Mucosa of stomach (tissue), 1 donor: ENCODE results near the gene RHBDL3.
A peak's percentile ranks its signal among the peaks of the same experiment; 100 is the strongest.
"Not testable (repeated sequence)": the region's sequence is repeated elsewhere in the genome, so short reads cannot be mapped to it uniquely, and the experiment has no call there.

Experiments used
- H3K27me3 ChIP-seq: one replicate; pipeline ENCODE4 v1.7.0; 2013; ENCODE audit warnings: mild to moderate bottlenecking, low read length; ENCODE audit not compliant: control insufficient read depth, insufficient read depth
- H3K36me3 ChIP-seq: one replicate; pipeline ENCODE4 v1.7.0; 2013; ENCODE audit warnings: low read length; ENCODE audit not compliant: control insufficient read depth, insufficient read depth
- H3K4me1 ChIP-seq: one replicate; pipeline ENCODE4 v1.7.0; 2013; ENCODE audit warnings: mild to moderate bottlenecking, low read length; ENCODE audit not compliant: control insufficient read depth, insufficient read depth
- H3K4me3 ChIP-seq: one replicate; pipeline ENCODE4 v1.7.0; 2013; ENCODE audit warnings: low read length
- H3K9ac ChIP-seq: one replicate; pipeline ENCODE4 v1.7.0; 2013; ENCODE audit warnings: mild to moderate bottlenecking, low read length, moderate library complexity
- H3K9me3 ChIP-seq: one replicate; pipeline ENCODE4 v1.7.0; 2013; ENCODE audit warnings: mild to moderate bottlenecking, low read length, moderate library complexity; ENCODE audit not compliant: control insufficient read depth
- donor health status: Pancreatic carcinoma.

Gene RHBDL3

GRCh38 chr17:32256701-32257019, 9.0 kb upstream of the RHBDL3 start:
- no peak overlapping the region for H3K4me3 ChIP-seq

GRCh38 chr17:32258383-32259140, 7.1 kb upstream of the RHBDL3 start:
- Histone ChIP-seq H3K4me3 (no peak overlapping the region), H3K36me3 (no peaks in the 10 kb centered on the region)

More at GRCh38 chr17:32256701-32257019, 9.0 kb upstream of the RHBDL3 start:
- H3K36me3 ChIP-seq, result no peaks in the 10 kb centered on the region
- no peak overlapping the region for H3K9ac ChIP-seq
- H3K27me3 ChIP-seq, result peaks cover 7% of the 10 kb centered on the region
- H3K9me3 ChIP-seq, result no peaks in the 10 kb centered on the region
- peaks cover 7% of the 10 kb centered on the region for H3K4me1 ChIP-seq

GRCh38 chr17:32259586-32259985, 6.0 kb upstream of the RHBDL3 start:
- Histone ChIP-seq H3K4me3 (no peak overlapping the region), H3K27me3 (peaks cover 34% of the 10 kb centered on the region), H3K9ac (no peak overlapping the region)

More at GRCh38 chr17:32258383-32259140, 7.1 kb upstream of the RHBDL3 start:
- H3K9ac ChIP-seq, result no peak overlapping the region
- H3K4me1 ChIP-seq, result peaks cover 7% of the 10 kb centered on the region
- H3K9me3 ChIP-seq, result no peaks in the 10 kb centered on the region
- peaks cover 25% of the 10 kb centered on the region for H3K27me3 ChIP-seq

GRCh38 chr17:32261417-32261736, 4.3 kb upstream of the RHBDL3 start:
- Histone ChIP-seq H3K9me3 (no peaks in the 10 kb centered on the region), H3K27me3 (peaks cover 44% of the 10 kb centered on the region), H3K4me3 (no peak overlapping the region), H3K36me3 (no peaks in the 10 kb centered on the region), H3K9ac (peak overlapping the region; percentile 22), H3K4me1 (peaks cover 6% of the 10 kb centered on the region)

More at GRCh38 chr17:32259586-32259985, 6.0 kb upstream of the RHBDL3 start:
- Histone ChIP-seq H3K36me3 (no peaks in the 10 kb centered on the region), H3K9me3 (no peaks in the 10 kb centered on the region), H3K4me1 (peaks cover 7% of the 10 kb centered on the region)

- peaks cover 51% of the 10 kb centered on the region for H3K27me3 ChIP-seq
- H3K4me1 ChIP-seq, result peaks cover 10% of the 10 kb centered on the region
- H3K4me3 ChIP-seq, result no peak overlapping the region
- no peak overlapping the region for H3K9ac ChIP-seq
- H3K36me3 ChIP-seq, result no peaks in the 10 kb centered on the region
- no peaks in the 10 kb centered on the region for H3K9me3 ChIP-seq
Observed at GRCh38 chr17:32261936-32262510, 3.6 kb upstream of the RHBDL3 start.

GRCh38 chr17:32263515-32263914, 2.1 kb upstream of the RHBDL3 start:
- not testable (repeated sequence) for H3K9ac ChIP-seq, H3K4me3 ChIP-seq, H3K36me3 ChIP-seq, H3K9me3 ChIP-seq
- H3K27me3 ChIP-seq, result peaks cover 66% of the 10 kb centered on the region
- peaks cover 12% of the 10 kb centered on the region for H3K4me1 ChIP-seq

- H3K27me3 ChIP-seq, result peaks cover 71% of the 10 kb centered on the region
- no peak overlapping the region for H3K9ac ChIP-seq
- no peaks in the 10 kb centered on the region for H3K9me3 ChIP-seq
- H3K36me3 ChIP-seq, result no peaks in the 10 kb centered on the region
- H3K4me3 ChIP-seq, result no peak overlapping the region
- peaks cover 12% of the 10 kb centered on the region for H3K4me1 ChIP-seq
Observed at GRCh38 chr17:32264140-32264799, 1.4 kb upstream of the RHBDL3 start.

GRCh38 chr17:32264823-32265191, 825 bp upstream of the RHBDL3 start:
- no peaks in the 10 kb centered on the region for H3K36me3 ChIP-seq
- H3K4me3 ChIP-seq, result no peak overlapping the region
- no peaks in the 10 kb centered on the region for H3K9me3 ChIP-seq
- peaks cover 75% of the 10 kb centered on the region for H3K27me3 ChIP-seq
- peaks cover 12% of the 10 kb centered on the region for H3K4me1 ChIP-seq
- H3K9ac ChIP-seq, result peak overlapping the region; percentile 28

- no peaks in the 10 kb centered on the region for H3K36me3 ChIP-seq
- no peaks in the 10 kb centered on the region for H3K9me3 ChIP-seq
- no peak overlapping the region for H3K9ac ChIP-seq
- H3K27me3 ChIP-seq, result peaks cover 80% of the 10 kb centered on the region
- H3K4me1 ChIP-seq, result peaks cover 12% of the 10 kb centered on the region
- H3K4me3 ChIP-seq, result no peak overlapping the region
Observed at GRCh38 chr17:32266051-32266388, 388 bp downstream of the RHBDL3 start.

GRCh38 chr17:32266389-32267301, 1.0 kb downstream of the RHBDL3 start:
- no peaks in the 10 kb centered on the region for H3K36me3 ChIP-seq
- no peaks in the 10 kb centered on the region for H3K9me3 ChIP-seq
- no peak overlapping the region for H3K4me3 ChIP-seq
- H3K9ac ChIP-seq, result no peak overlapping the region
- peaks cover 12% of the 10 kb centered on the region for H3K4me1 ChIP-seq
- H3K27me3 ChIP-seq, result peaks cover 76% of the 10 kb centered on the region

GRCh38 chr17:32267690-32268205, 2.1 kb downstream of the RHBDL3 start:
- H3K4me1 ChIP-seq, result peaks cover 12% of the 10 kb centered on the region
- H3K9ac ChIP-seq, result no peak overlapping the region
- no peaks in the 10 kb centered on the region for H3K36me3 ChIP-seq
- H3K4me3 ChIP-seq, result no peak overlapping the region
- H3K9me3 ChIP-seq, result no peaks in the 10 kb centered on the region
- H3K27me3 ChIP-seq, result peaks cover 65% of the 10 kb centered on the region
